GM21619 (cell line): ENCODE data around the gene MUC16.

Source experiments
- ATAC-seq: cut with Tn5 transposase; IDR thresholded peaks from one replicate; pipeline ENCODE4 v1.9.1; 2021; ENCODE audit not compliant: unreplicated experiment

The MUC16 gene

GRCh38 chr19:9010693-9011092 is 484 bp upstream of the MUC16 start:
- ATAC-seq: no peak

- no peak for ATAC-seq
These were observed 778 bp downstream of the MUC16 start for GRCh38 chr19:9009431-9009830.

- no peak for ATAC-seq
These were observed 1.5 kb downstream of the MUC16 start for GRCh38 chr19:9008667-9009066.

- ATAC-seq: no peak
These were observed 9.3 kb downstream of the MUC16 start for GRCh38 chr19:9000933-9001332.

- ATAC-seq: no peak
These were observed 22.0 kb downstream of the MUC16 start for GRCh38 chr19:8988204-8988603.

- no peak for ATAC-seq
These were observed 23.9 kb downstream of the MUC16 start for GRCh38 chr19:8986296-8986695.

GRCh38 chr19:8973501-8974091 is 36.6 kb downstream of the MUC16 start:
- no peak for ATAC-seq

- no peak for ATAC-seq
These were observed 44.3 kb downstream of the MUC16 start for GRCh38 chr19:8965887-8966286.
